Measurements from ENCODE around the gene LRSAM1.

GRCh38 chr9:127541176-127541575 lies 89.9 kb downstream of the LRSAM1 start:
- TF ChIP-seq POLR2AphosphoS5 (IDR thresholded peaks at IDR 0.05; ENCODE audit: low read depth, low read length): no peak
- no peak for TF ChIP-seq TAF1 (IDR thresholded peaks at IDR 0.05; ENCODE audit: low read depth, low read length)

Measured in GM12891 (cell line).